Liver (tissue), 3 donors: ENCODE measurements around the gene PRPS2.

Experiments
- EGR1 ChIP-seq, 2 donors: IDR thresholded peaks; 2 replicates each; pipeline ENCODE4 v1.6.1; 2016 to 2018; ENCODE audit warnings: antibody characterized with exemption in 2 of 2, low read depth in 2 of 2
- GABPA ChIP-seq, 2 donors: IDR thresholded peaks in 1 of 2; conservative IDR thresholded peaks in 1 of 2; 2 replicates each; pipeline ENCODE4 v1.6.1; 2016; ENCODE audit warnings: antibody characterized with exemption in 2 of 2, mild to moderate bottlenecking in 1 of 2, moderate library complexity in 1 of 2
- HNF4A ChIP-seq, 2 donors: conservative IDR thresholded peaks; 2 replicates each; pipeline ENCODE4 v1.6.1; 2016; ENCODE audit warnings: antibody characterized with exemption in 2 of 2, mild to moderate bottlenecking in 2 of 2
- HNF4G ChIP-seq: IDR thresholded peaks from 2 replicates; pipeline ENCODE4 v1.6.1; 2016; ENCODE audit warnings: antibody characterized with exemption
- MAX ChIP-seq: IDR thresholded peaks from 2 replicates; pipeline ENCODE4 v1.6.1; 2016; ENCODE audit warnings: antibody characterized with exemption
- RAD21 ChIP-seq, 2 donors: IDR thresholded peaks; 2 replicates each; pipeline ENCODE4 v1.6.1; 2016; ENCODE audit warnings: antibody characterized with exemption in 2 of 2, mild to moderate bottlenecking in 2 of 2
- RXRA ChIP-seq, 2 donors: IDR thresholded peaks; 2 replicates each; pipeline ENCODE4 v1.6.1; 2017 to 2018; ENCODE audit warnings: antibody characterized with exemption in 2 of 2, mild to moderate bottlenecking in 1 of 2
- SP1 ChIP-seq: IDR thresholded peaks from 2 replicates; pipeline ENCODE4 v1.6.1; 2018; ENCODE audit warnings: antibody characterized with exemption, mild to moderate bottlenecking
- TAF1 ChIP-seq: conservative IDR thresholded peaks from 2 replicates; pipeline ENCODE4 v1.6.1; 2016; ENCODE audit warnings: antibody characterized with exemption, mild to moderate bottlenecking
- YY1 ChIP-seq: IDR thresholded peaks from 2 replicates; pipeline ENCODE4 v1.6.1; 2016; ENCODE audit warnings: antibody characterized with exemption, mild to moderate bottlenecking
- TF ChIP-seq, protein P1 (sequence below): fragments of 150-350 bp; IDR thresholded peaks from 2 replicates; pipeline ENCODE4 v1.5.1; 2017; ENCODE audit warnings: improper control_type of control experiment, low read depth, low read length; ENCODE audit not compliant: missing input control
- TF ChIP-seq, protein P2 (sequence below): IDR thresholded peaks from 2 replicates; pipeline ENCODE4 v1.6.1; 2016; ENCODE audit warnings: antibody characterized with exemption, mild to moderate bottlenecking
- TF ChIP-seq, protein P3 (sequence below): IDR thresholded peaks from 2 replicates; pipeline ENCODE4 v1.6.1; 2016; ENCODE audit warnings: antibody characterized with exemption
- donor health status: healthy.
- donor health status: healthy.

GRCh38 chrX:12741416-12741815 is 49.8 kb upstream of the PRPS2 start:
- TF ChIP-seq, protein P1, sequence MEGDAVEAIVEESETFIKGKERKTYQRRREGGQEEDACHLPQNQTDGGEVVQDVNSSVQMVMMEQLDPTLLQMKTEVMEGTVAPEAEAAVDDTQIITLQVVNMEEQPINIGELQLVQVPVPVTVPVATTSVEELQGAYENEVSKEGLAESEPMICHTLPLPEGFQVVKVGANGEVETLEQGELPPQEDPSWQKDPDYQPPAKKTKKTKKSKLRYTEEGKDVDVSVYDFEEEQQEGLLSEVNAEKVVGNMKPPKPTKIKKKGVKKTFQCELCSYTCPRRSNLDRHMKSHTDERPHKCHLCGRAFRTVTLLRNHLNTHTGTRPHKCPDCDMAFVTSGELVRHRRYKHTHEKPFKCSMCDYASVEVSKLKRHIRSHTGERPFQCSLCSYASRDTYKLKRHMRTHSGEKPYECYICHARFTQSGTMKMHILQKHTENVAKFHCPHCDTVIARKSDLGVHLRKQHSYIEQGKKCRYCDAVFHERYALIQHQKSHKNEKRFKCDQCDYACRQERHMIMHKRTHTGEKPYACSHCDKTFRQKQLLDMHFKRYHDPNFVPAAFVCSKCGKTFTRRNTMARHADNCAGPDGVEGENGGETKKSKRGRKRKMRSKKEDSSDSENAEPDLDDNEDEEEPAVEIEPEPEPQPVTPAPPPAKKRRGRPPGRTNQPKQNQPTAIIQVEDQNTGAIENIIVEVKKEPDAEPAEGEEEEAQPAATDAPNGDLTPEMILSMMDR: no peak
- TF ChIP-seq RAD21 (IDR thresholded peaks at IDR 0.05) (no peak), RXRA (IDR thresholded peaks at IDR 0.05) (no peak), MAX (no peak), EGR1 (IDR thresholded peaks at IDR 0.05; ENCODE audit: low read depth in 2 of 2) (no peak), GABPA (IDR thresholded peaks at IDR 0.05 in 1 of 2, conservative IDR thresholded peaks at IDR 0.05 in 1 of 2) (no peak), SP1 (no peak), TAF1 (no peak), HNF4A (conservative IDR thresholded peaks at IDR 0.05) (no peak), YY1 (no peak), HNF4G (no peak)
- TF ChIP-seq, protein P2, sequence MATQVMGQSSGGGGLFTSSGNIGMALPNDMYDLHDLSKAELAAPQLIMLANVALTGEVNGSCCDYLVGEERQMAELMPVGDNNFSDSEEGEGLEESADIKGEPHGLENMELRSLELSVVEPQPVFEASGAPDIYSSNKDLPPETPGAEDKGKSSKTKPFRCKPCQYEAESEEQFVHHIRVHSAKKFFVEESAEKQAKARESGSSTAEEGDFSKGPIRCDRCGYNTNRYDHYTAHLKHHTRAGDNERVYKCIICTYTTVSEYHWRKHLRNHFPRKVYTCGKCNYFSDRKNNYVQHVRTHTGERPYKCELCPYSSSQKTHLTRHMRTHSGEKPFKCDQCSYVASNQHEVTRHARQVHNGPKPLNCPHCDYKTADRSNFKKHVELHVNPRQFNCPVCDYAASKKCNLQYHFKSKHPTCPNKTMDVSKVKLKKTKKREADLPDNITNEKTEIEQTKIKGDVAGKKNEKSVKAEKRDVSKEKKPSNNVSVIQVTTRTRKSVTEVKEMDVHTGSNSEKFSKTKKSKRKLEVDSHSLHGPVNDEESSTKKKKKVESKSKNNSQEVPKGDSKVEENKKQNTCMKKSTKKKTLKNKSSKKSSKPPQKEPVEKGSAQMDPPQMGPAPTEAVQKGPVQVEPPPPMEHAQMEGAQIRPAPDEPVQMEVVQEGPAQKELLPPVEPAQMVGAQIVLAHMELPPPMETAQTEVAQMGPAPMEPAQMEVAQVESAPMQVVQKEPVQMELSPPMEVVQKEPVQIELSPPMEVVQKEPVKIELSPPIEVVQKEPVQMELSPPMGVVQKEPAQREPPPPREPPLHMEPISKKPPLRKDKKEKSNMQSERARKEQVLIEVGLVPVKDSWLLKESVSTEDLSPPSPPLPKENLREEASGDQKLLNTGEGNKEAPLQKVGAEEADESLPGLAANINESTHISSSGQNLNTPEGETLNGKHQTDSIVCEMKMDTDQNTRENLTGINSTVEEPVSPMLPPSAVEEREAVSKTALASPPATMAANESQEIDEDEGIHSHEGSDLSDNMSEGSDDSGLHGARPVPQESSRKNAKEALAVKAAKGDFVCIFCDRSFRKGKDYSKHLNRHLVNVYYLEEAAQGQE: no peak
- TF ChIP-seq, protein P3, sequence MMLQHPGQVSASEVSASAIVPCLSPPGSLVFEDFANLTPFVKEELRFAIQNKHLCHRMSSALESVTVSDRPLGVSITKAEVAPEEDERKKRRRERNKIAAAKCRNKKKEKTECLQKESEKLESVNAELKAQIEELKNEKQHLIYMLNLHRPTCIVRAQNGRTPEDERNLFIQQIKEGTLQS: no peak
